CD8-positive, alpha-beta memory T cell (primary cell): ENCODE data around the gene KCNG4. TPM values are rescaled to one million over a fixed set of nuclear protein-coding genes. Genes with fewer than 3 reads are reported as not detected.

Experiments
- CTCF ChIA-PET: fragments of 350-600 bp; sonication (Branson Sonifier 250); formaldehyde crosslinking; loops from one replicate; lab custom pipeline; 2021; ENCODE audit warnings: antibody characterized with exemption; lab: Charles Lee
- POLR2A ChIA-PET: fragments of 350-600 bp; sonication (Branson Sonifier 250); formaldehyde crosslinking; loops from one replicate; lab custom pipeline; 2021; ENCODE audit warnings: antibody characterized with exemption; lab: Charles Lee
- DNase-seq, 5 donors: peaks; one replicate each; pipeline versions ENCODE4 v3.0.0 to v3.0.0-alpha.2; 2020 to 2022; ENCODE audit warnings: mixed read lengths in 1 of 5
- H3K27ac ChIP-seq: one replicate; pipeline ENCODE4 v1.7.0; 2013; ENCODE audit warnings: low read depth, mild to moderate bottlenecking, low read length, moderate library complexity
- H3K27me3 ChIP-seq: 2 replicates; pipeline ENCODE4 v1.7.0; 2013; ENCODE audit warnings: low read length, mild to moderate bottlenecking; ENCODE audit not compliant: insufficient read depth, poor library complexity, severe bottlenecking
- H3K36me3 ChIP-seq: 2 replicates; pipeline ENCODE4 v1.7.0; 2013; ENCODE audit warnings: mild to moderate bottlenecking, low read length, moderate library complexity; ENCODE audit not compliant: insufficient read depth
- H3K4me1 ChIP-seq: 2 replicates; pipeline ENCODE4 v1.7.0; 2013; ENCODE audit warnings: mild to moderate bottlenecking, low read length, moderate library complexity; ENCODE audit not compliant: insufficient read depth
- H3K4me3 ChIP-seq: 2 replicates; pipeline ENCODE4 v1.7.0; 2013; ENCODE audit warnings: mild to moderate bottlenecking, low read length
- H3K9me3 ChIP-seq: 2 replicates; pipeline ENCODE4 v1.7.0; 2013; ENCODE audit warnings: mild to moderate bottlenecking, low read length
- H3K27ac Mint-ChIP-seq, 8 donors: one replicate each; pipeline ENCODE4 v1.8.0; 2020 to 2021; ENCODE audit warnings: mixed read lengths in 8 of 8, mild to moderate bottlenecking in 6 of 8, inconsistent platforms in 3 of 8, moderate library complexity in 3 of 8
- H3K27me3 Mint-ChIP-seq, 2 donors: one replicate each; pipeline ENCODE4 v1.8.0; 2020 to 2021; ENCODE audit warnings: mixed read lengths in 2 of 2, mild to moderate bottlenecking in 1 of 2, moderate library complexity in 1 of 2
- H3K36me3 Mint-ChIP-seq, 3 donors: one replicate each; pipeline ENCODE4 v1.8.0; 2020 to 2021; ENCODE audit warnings: mixed read lengths in 3 of 3, inconsistent platforms in 1 of 3, mild to moderate bottlenecking in 1 of 3
- H3K4me1 Mint-ChIP-seq, 3 donors: one replicate each; pipeline ENCODE4 v1.8.0; 2020 to 2021; ENCODE audit warnings: mixed read lengths in 3 of 3, inconsistent platforms in 1 of 3, mild to moderate bottlenecking in 1 of 3
- H3K4me3 Mint-ChIP-seq, 7 donors: one replicate each; pipeline ENCODE4 v1.8.0; 2020 to 2021; ENCODE audit warnings: mixed read lengths in 7 of 7, mild to moderate bottlenecking in 6 of 7, moderate library complexity in 4 of 7, inconsistent platforms in 2 of 7
- H3K9me3 Mint-ChIP-seq, 5 donors: one replicate each; pipeline ENCODE4 v1.8.0; 2020 to 2022; ENCODE audit warnings: mixed read lengths in 5 of 5, mild to moderate bottlenecking in 3 of 5, moderate library complexity in 2 of 5, inconsistent platforms in 1 of 5
- polyA plus RNA-seq: library from polyadenylated mRNA; unstranded; fragments of 300-500 nt; fragmentation: Illumina TruSeq; gene quantifications from one replicate; pipeline ENCODE4 v1.2.3, GENCODE V29; 2021
- total RNA-seq, 2 experiments: library from RNA; stranded (reverse); gene quantifications; one replicate each; pipeline ENCODE4 v1.2.3, GENCODE V29; 2021

Gene KCNG4
- total and polyA plus RNA-seq, 3 experiments from 2014 or later = not detected

GRCh38 chr16:84229471-84229870 lies 10.3 kb downstream of the KCNG4 start:
- Mint-ChIP-seq H3K4me1 (no peaks in the 10 kb centered on the region), H3K9me3 (no peaks in the 10 kb centered on the region), H3K27ac (peak overlapping the region in 1 of 8 donors; percentile 38), H3K27me3 (peaks cover 8 to 39% of the 10 kb centered on the region in 2 donors), H3K36me3 (no peaks in the 10 kb centered on the region), H3K4me3 (no peak overlapping the region)
- CTCF ChIA-PET = no interaction called here
- H3K36me3 ChIP-seq = no peaks in the 10 kb centered on the region
- DNase-seq = no peak
- no peak overlapping the region for H3K27ac ChIP-seq
- H3K27me3 ChIP-seq = peaks cover 10% of the 10 kb centered on the region
- no peaks in the 10 kb centered on the region for H3K4me1 ChIP-seq
- no peaks in the 10 kb centered on the region for H3K9me3 ChIP-seq
- POLR2A ChIA-PET = no interaction called here
- H3K4me3 ChIP-seq = no peak overlapping the region

DNA sequence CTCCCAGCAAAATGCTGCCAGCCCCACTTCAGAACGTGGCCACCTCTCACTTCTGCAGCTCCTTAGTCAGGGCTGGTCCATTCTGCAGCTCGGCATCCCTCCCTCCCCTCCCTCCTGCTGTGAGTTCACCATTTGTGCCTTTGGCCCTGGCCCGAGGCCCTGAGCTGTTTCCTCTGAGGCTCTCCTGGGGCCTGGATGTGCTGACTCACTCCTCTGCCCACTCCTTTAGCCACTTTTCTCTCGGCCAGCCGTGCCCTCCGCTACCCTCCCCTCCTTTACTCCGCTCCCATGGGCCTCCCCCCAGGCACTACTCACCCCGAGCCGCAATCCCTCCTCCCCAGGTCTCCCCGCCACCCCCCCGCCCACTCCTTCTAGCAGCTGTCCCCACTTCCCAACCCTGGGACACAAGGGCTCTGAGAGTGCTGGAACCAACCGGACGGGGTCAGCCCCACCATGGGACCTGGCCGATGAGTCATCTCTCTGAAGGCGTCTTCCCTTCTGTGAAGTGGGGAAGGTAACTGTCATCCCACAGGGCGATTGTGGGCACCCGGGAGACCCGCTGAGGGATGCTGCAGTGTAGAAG lies 11.5 kb downstream of the KCNG4 start:
- no peak overlapping the region for H3K4me3 Mint-ChIP-seq
- peaks cover 10% of the 10 kb centered on the region for H3K27me3 ChIP-seq

DNA sequence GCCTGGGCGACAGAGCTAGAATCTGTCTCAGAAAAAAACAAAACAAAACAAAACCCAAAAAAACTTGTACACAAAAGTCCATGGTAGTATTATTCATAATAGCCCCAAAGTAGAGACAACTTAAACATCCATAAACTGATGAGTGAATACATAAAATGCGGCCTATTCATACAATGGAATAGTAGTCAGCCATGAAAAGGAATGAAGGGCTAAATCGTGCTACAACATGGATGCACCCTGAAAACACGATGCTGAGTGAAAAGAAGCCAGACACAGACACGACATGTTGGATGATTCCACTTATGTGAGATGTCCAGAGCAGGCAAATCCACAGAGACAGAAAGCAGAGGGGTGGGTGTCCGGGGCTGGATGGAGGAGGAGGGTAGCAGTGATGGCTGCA lies 12.3 kb downstream of the KCNG4 start:
- no peaks in the 10 kb centered on the region for H3K36me3 ChIP-seq
- no peak for DNase-seq
- CTCF ChIA-PET = interaction anchor here (1.4 kb wide), 1 partner anchor 50 kb away, joined by 3 read pairs; no protein-coding TSS in a partner anchor
- peak overlapping the region in 1 of 8 donors; percentile 9 for H3K27ac Mint-ChIP-seq
- no peaks in the 10 kb centered on the region for H3K36me3 Mint-ChIP-seq
- no peaks in the 10 kb centered on the region for H3K4me1 ChIP-seq
- H3K4me1 Mint-ChIP-seq = no peaks in the 10 kb centered on the region
- no peaks in the 10 kb centered on the region for H3K9me3 ChIP-seq
- no peaks in the 10 kb centered on the region for H3K9me3 Mint-ChIP-seq
- POLR2A ChIA-PET = no interaction called here
- no peak overlapping the region for H3K27ac ChIP-seq
- H3K27me3 Mint-ChIP-seq = peaks cover 9 to 47% of the 10 kb centered on the region in 2 donors
- H3K27me3 ChIP-seq = peaks cover 10% of the 10 kb centered on the region
- no peak overlapping the region for H3K4me3 Mint-ChIP-seq
- no peak overlapping the region for H3K4me3 ChIP-seq

More for the DNA sequence above, 11.5 kb downstream of the KCNG4 start:
- peaks cover 9 to 42% of the 10 kb centered on the region in 2 donors for H3K27me3 Mint-ChIP-seq
- H3K4me3 ChIP-seq = no peak overlapping the region
- DNase-seq = no peak
- no peak overlapping the region for H3K27ac ChIP-seq
- ChIA-PET POLR2A (no interaction called here), CTCF (no interaction called here)
- no peak overlapping the region for H3K27ac Mint-ChIP-seq
- no peaks in the 10 kb centered on the region for H3K36me3 ChIP-seq
- no peaks in the 10 kb centered on the region for H3K9me3 Mint-ChIP-seq
- no peaks in the 10 kb centered on the region for H3K9me3 ChIP-seq
- no peaks in the 10 kb centered on the region for H3K4me1 ChIP-seq
- no peaks in the 10 kb centered on the region for H3K36me3 Mint-ChIP-seq
- no peaks in the 10 kb centered on the region for H3K4me1 Mint-ChIP-seq

GRCh38 chr16:84226026-84226425 lies 13.8 kb downstream of the KCNG4 start:
- Histone ChIP-seq H3K36me3 (no peaks in the 10 kb centered on the region), H3K4me1 (no peaks in the 10 kb centered on the region), H3K9me3 (no peaks in the 10 kb centered on the region), H3K27me3 (peaks cover 10% of the 10 kb centered on the region), H3K27ac (no peak overlapping the region), H3K4me3 (no peak overlapping the region)
- H3K36me3 Mint-ChIP-seq = no peaks in the 10 kb centered on the region
- POLR2A ChIA-PET = no interaction called here
- peaks cover 13 to 44% of the 10 kb centered on the region in 2 donors for H3K27me3 Mint-ChIP-seq
- H3K4me1 Mint-ChIP-seq = no peaks in the 10 kb centered on the region
- H3K9me3 Mint-ChIP-seq = no peaks in the 10 kb centered on the region
- H3K4me3 Mint-ChIP-seq = no peak overlapping the region
- CTCF ChIA-PET = interaction anchor here (0.6 kb wide), 1 partner anchor 113 kb away, joined by 3 read pairs; no protein-coding TSS in a partner anchor
- no peak for DNase-seq
- peak overlapping the region in 1 of 8 donors; percentile 87 for H3K27ac Mint-ChIP-seq

DNA sequence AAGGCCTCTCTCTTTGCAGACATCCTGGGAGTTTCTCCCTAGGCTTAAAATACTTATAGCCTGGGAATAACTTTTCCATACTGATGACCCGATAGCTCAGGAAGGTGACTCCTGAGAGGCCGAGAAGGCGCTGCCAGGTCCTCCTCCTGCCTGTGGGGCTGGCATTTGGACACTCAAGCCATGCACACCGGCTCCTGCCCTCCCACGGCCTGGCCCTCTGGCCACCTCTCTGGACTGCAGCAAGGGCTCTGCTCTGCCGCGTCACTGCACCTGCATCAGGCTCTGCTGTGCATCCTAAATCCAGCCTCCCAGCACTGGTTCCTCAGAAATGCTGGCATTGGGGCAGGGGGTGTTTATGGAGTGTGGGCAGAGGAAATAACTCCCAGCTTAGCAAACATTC lies 14.2 kb downstream of the KCNG4 start:
- POLR2A ChIA-PET = no interaction called here
- no peak overlapping the region for H3K27ac Mint-ChIP-seq
- CTCF ChIA-PET = no interaction called here

GRCh38 chr16:84225126-84225525 lies 14.7 kb downstream of the KCNG4 start:
- no peaks in the 10 kb centered on the region for H3K4me1 ChIP-seq
- H3K4me3 ChIP-seq = no peak overlapping the region
- ChIA-PET CTCF (no interaction called here), POLR2A (no interaction called here)
- H3K27me3 ChIP-seq = peaks cover 10% of the 10 kb centered on the region
- Mint-ChIP-seq H3K9me3 (no peaks in the 10 kb centered on the region), H3K27ac (no peak overlapping the region), H3K27me3 (peaks cover 13 to 39% of the 10 kb centered on the region in 2 donors), H3K36me3 (no peaks in the 10 kb centered on the region), H3K4me1 (no peaks in the 10 kb centered on the region), H3K4me3 (no peak overlapping the region)
- H3K9me3 ChIP-seq = no peaks in the 10 kb centered on the region
- no peaks in the 10 kb centered on the region for H3K36me3 ChIP-seq
- no peak overlapping the region for H3K27ac ChIP-seq
- DNase-seq = no peak

More for the DNA sequence above, 14.2 kb downstream of the KCNG4 start:
- no peaks in the 10 kb centered on the region for H3K4me1 Mint-ChIP-seq
- peaks cover 13 to 39% of the 10 kb centered on the region in 2 donors for H3K27me3 Mint-ChIP-seq
- no peak overlapping the region for H3K27ac ChIP-seq
- H3K27me3 ChIP-seq = peaks cover 10% of the 10 kb centered on the region
- no peaks in the 10 kb centered on the region for H3K4me1 ChIP-seq
- no peaks in the 10 kb centered on the region for H3K36me3 Mint-ChIP-seq
- DNase-seq = no peak
- H3K36me3 ChIP-seq = no peaks in the 10 kb centered on the region
- no peak overlapping the region for H3K4me3 ChIP-seq
- no peaks in the 10 kb centered on the region for H3K9me3 Mint-ChIP-seq
- no peak overlapping the region for H3K4me3 Mint-ChIP-seq
- H3K9me3 ChIP-seq = no peaks in the 10 kb centered on the region

- Histone ChIP-seq H3K27me3 (peaks cover 10% of the 10 kb centered on the region), H3K27ac (no peak overlapping the region), H3K4me1 (no peaks in the 10 kb centered on the region), H3K36me3 (no peaks in the 10 kb centered on the region), H3K9me3 (no peaks in the 10 kb centered on the region), H3K4me3 (no peak overlapping the region)
- Mint-ChIP-seq H3K4me1 (no peaks in the 10 kb centered on the region), H3K4me3 (no peak overlapping the region), H3K27me3 (peaks cover 12 to 39% of the 10 kb centered on the region in 2 donors), H3K9me3 (no peaks in the 10 kb centered on the region), H3K27ac (no peak overlapping the region), H3K36me3 (no peaks in the 10 kb centered on the region)
- ChIA-PET CTCF (no interaction called here), POLR2A (no interaction called here)
- no peak for DNase-seq
Measured at GRCh38 chr16:84224554-84224953, 15.3 kb downstream of the KCNG4 start.

DNA sequence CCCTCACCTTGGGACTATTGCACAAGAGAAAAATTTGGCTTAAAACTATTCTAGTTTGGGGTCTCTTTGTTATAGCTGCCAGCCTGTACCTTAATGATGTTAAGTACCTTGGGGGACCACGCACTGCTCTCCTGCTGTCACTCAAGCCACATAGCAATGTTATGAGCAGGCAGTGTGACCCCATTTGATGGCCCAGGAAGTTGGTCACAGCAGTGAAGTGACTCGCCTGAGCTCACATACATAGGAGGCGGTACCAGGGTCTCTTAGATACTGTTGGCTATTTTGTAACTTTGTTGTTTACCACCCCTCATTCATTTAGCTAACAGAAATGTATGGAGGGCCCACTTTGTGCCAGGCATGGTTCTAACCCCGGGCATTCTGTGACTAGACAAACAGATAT lies 16.4 kb downstream of the KCNG4 start:
- Mint-ChIP-seq H3K27ac (no peak overlapping the region), H3K36me3 (no peaks in the 10 kb centered on the region), H3K4me3 (no peak overlapping the region), H3K4me1 (no peaks in the 10 kb centered on the region), H3K27me3 (peaks cover 12 to 39% of the 10 kb centered on the region in 2 donors), H3K9me3 (no peaks in the 10 kb centered on the region)
- no peaks in the 10 kb centered on the region for H3K36me3 ChIP-seq
- POLR2A ChIA-PET = no interaction called here
- H3K27ac ChIP-seq = no peak overlapping the region
- H3K27me3 ChIP-seq = peaks cover 10% of the 10 kb centered on the region
- DNase-seq = no peak
- H3K9me3 ChIP-seq = no peaks in the 10 kb centered on the region
- CTCF ChIA-PET = no interaction called here
- H3K4me3 ChIP-seq = no peak overlapping the region
- no peaks in the 10 kb centered on the region for H3K4me1 ChIP-seq
